Mesenchymal stem cell (in vitro differentiated cells and primary cell): ENCODE measurements around the gene ABCA1.

Experiments used
- DNase-seq: peaks from one replicate; pipeline ENCODE4 v3.0.0-alpha.2; 2013
- H2AFZ ChIP-seq: one replicate; pipeline ENCODE4 v1.6.1; 2013; ENCODE audit warnings: low read depth, mild to moderate bottlenecking, control low read depth, inconsistent platforms, low read length, moderate library complexity
- H2AK5ac ChIP-seq: 2 replicates; pipeline ENCODE4 v1.6.1; 2013; ENCODE audit warnings: low read length, moderate library complexity, mild to moderate bottlenecking, inconsistent platforms; ENCODE audit not compliant: severe bottlenecking
- H2BK120ac ChIP-seq: one replicate; pipeline ENCODE4 v1.6.1; 2013; ENCODE audit warnings: low read depth, mild to moderate bottlenecking, inconsistent platforms, low read length, moderate library complexity
- H2BK12ac ChIP-seq, 2 experiments: one replicate each; pipeline ENCODE4 v1.6.1; 2013; ENCODE audit warnings: inconsistent platforms in 2 of 2, low read length in 2 of 2, mild to moderate bottlenecking in 2 of 2, moderate library complexity in 2 of 2, control low read depth in 1 of 2
- H2BK15ac ChIP-seq: one replicate; pipeline ENCODE4 v1.6.1; 2013; ENCODE audit warnings: mild to moderate bottlenecking, low read depth, inconsistent platforms; ENCODE audit not compliant: poor library complexity, severe bottlenecking
- H2BK5ac ChIP-seq: 2 replicates; pipeline ENCODE4 v1.6.1; 2013; ENCODE audit warnings: low read depth, mild to moderate bottlenecking, low read length, control low read depth, inconsistent platforms; ENCODE audit not compliant: poor library complexity, severe bottlenecking
- H3K14ac ChIP-seq, 2 experiments: one replicate each; pipeline ENCODE4 v1.6.1; 2013; ENCODE audit warnings: inconsistent platforms in 2 of 2, low read length in 2 of 2, control low read depth in 1 of 2, mild to moderate bottlenecking in 1 of 2, moderate library complexity in 1 of 2
- H3K18ac ChIP-seq, 2 experiments: one replicate each; pipeline ENCODE4 v1.6.1; 2013; ENCODE audit warnings: inconsistent platforms in 2 of 2, low read length in 2 of 2, control low read depth in 1 of 2, low read depth in 1 of 2, mild to moderate bottlenecking in 1 of 2
- H3K23ac ChIP-seq, 2 experiments: one replicate each; pipeline ENCODE4 v1.6.1; 2013; ENCODE audit warnings: inconsistent platforms in 2 of 2, low read length in 2 of 2, mild to moderate bottlenecking in 2 of 2, moderate library complexity in 2 of 2, control low read depth in 1 of 2
- H3K27ac ChIP-seq: 2 replicates; pipeline ENCODE4 v1.5.1; 2013; ENCODE audit warnings: mild to moderate bottlenecking, moderate library complexity, low read length, control low read depth, inconsistent platforms; ENCODE audit not compliant: poor library complexity, severe bottlenecking
- H3K27me3 ChIP-seq, 2 experiments: 2 replicates each; pipeline versions ENCODE4 v1.6.1 to v1.7.0; 2013; ENCODE audit warnings: low read length in 2 of 2, mild to moderate bottlenecking in 2 of 2, moderate library complexity in 2 of 2, control low read depth in 1 of 2, inconsistent platforms in 1 of 2; ENCODE audit not compliant: control insufficient read depth in 1 of 2, insufficient read depth in 1 of 2
- H3K36me3 ChIP-seq, 2 experiments: 2 replicates each; pipeline versions ENCODE4 v1.6.1 to v1.7.0; 2013; ENCODE audit warnings: low read length in 2 of 2, control low read depth in 1 of 2, inconsistent platforms in 1 of 2, low read depth in 1 of 2, mild to moderate bottlenecking in 1 of 2; ENCODE audit not compliant: insufficient read depth in 2 of 2, control insufficient read depth in 1 of 2
- H3K4ac ChIP-seq, 2 experiments: one replicate each; pipeline ENCODE4 v1.6.1; 2013; ENCODE audit warnings: inconsistent platforms in 2 of 2, low read length in 2 of 2, mild to moderate bottlenecking in 2 of 2, moderate library complexity in 2 of 2, control low read depth in 1 of 2, low read depth in 1 of 2
- H3K4me1 ChIP-seq: 2 replicates; pipeline ENCODE4 v1.6.1; 2013; ENCODE audit warnings: low read depth, low read length, control low read depth; ENCODE audit not compliant: control insufficient read depth, insufficient read depth
- H3K4me2 ChIP-seq: 2 replicates; pipeline ENCODE4 v1.6.1; 2013; ENCODE audit warnings: low read length, mild to moderate bottlenecking, inconsistent platforms; ENCODE audit not compliant: poor library complexity, severe bottlenecking
- H3K4me3 ChIP-seq, 2 experiments: 2 replicates each; pipeline versions ENCODE4 v1.5.1 to v1.7.0; 2013; ENCODE audit warnings: low read length in 2 of 2, mild to moderate bottlenecking in 2 of 2, control low read depth in 1 of 2, low read depth in 1 of 2; ENCODE audit not compliant: insufficient read depth in 1 of 2
- H3K79me1 ChIP-seq: replicated peaks from 2 replicates; pipeline ENCODE4 v1.6.1; 2013; ENCODE audit warnings: mild to moderate bottlenecking, control low read depth, low read length, inconsistent platforms; ENCODE audit not compliant: poor library complexity, severe bottlenecking
- H3K9ac ChIP-seq: 2 replicates; pipeline ENCODE4 v1.7.0; 2013; ENCODE audit warnings: mild to moderate bottlenecking, low read length, moderate library complexity
- H3K9me3 ChIP-seq: 2 replicates; pipeline ENCODE4 v1.7.0; 2013; ENCODE audit warnings: mild to moderate bottlenecking, low read length; ENCODE audit not compliant: control insufficient read depth
- H4K8ac ChIP-seq: one replicate; pipeline ENCODE4 v1.6.1; 2013; ENCODE audit warnings: inconsistent platforms, mild to moderate bottlenecking, low read length, moderate library complexity
- H4K91ac ChIP-seq: one replicate; pipeline ENCODE4 v1.6.1; 2013; ENCODE audit warnings: mild to moderate bottlenecking, low read length, inconsistent platforms
- WGBS: methylation state at CpG from one replicate; pipeline ENCODE4 v1.1.7; 2013; ENCODE audit warnings: mixed read lengths; 5-methylcytosine and 5-hydroxymethylcytosine counted together

The ABCA1 gene

GRCh38 chr9:104838958-104839357, 89.0 kb downstream of the ABCA1 start:
- Histone ChIP-seq H3K14ac (no peak overlapping the region), H4K8ac (no peak overlapping the region), H2BK120ac (no peak overlapping the region), H3K18ac (no peak overlapping the region), H2AFZ (no peak overlapping the region), H3K4me3 (no peak overlapping the region), H2AK5ac (no peak overlapping the region), H3K4me1 (peaks cover 3% of the 10 kb centered on the region), H2BK12ac (no peak overlapping the region), H2BK5ac (no peak overlapping the region), H3K23ac (no peak overlapping the region), H3K4me2 (no peak overlapping the region), H4K91ac (no peak overlapping the region), H3K36me3 (peaks cover 20 to 86% of the 10 kb centered on the region in 2 experiments), H3K27me3 (no peaks in the 10 kb centered on the region), H3K4ac (no peak overlapping the region), H3K27ac (no peak overlapping the region), H3K79me1 (no peaks in the 10 kb centered on the region), H2BK15ac (no peak overlapping the region), H3K9me3 (no peaks in the 10 kb centered on the region), H3K9ac (no peak overlapping the region)
- 99% methylated on average over 4 of the region's 5 CpGs for WGBS
- DNase-seq = no peak

GRCh38 chr9:104836767-104837166, 91.2 kb downstream of the ABCA1 start:
- Histone ChIP-seq H3K4me3 (no peak overlapping the region), H2BK5ac (no peak overlapping the region), H3K9me3 (no peaks in the 10 kb centered on the region), H3K27ac (no peak overlapping the region), H3K9ac (no peak overlapping the region), H2AFZ (no peak overlapping the region), H4K91ac (no peak overlapping the region), H3K23ac (no peak overlapping the region), H3K14ac (no peak overlapping the region), H2BK12ac (no peak overlapping the region), H4K8ac (no peak overlapping the region), H2BK15ac (no peak overlapping the region), H3K79me1 (no peaks in the 10 kb centered on the region), H2AK5ac (no peak overlapping the region), H3K4me2 (no peak overlapping the region), H3K36me3 (peaks cover 20 to 86% of the 10 kb centered on the region in 2 experiments), H3K4me1 (peaks cover 3% of the 10 kb centered on the region), H3K4ac (no peak overlapping the region), H3K27me3 (no peaks in the 10 kb centered on the region), H3K18ac (peak overlapping the region in 1 of 2 experiments; percentile 59), H2BK120ac (no peak overlapping the region)
- 97% methylated on average over 4 of the region's 4 CpGs for WGBS
- DNase-seq = no peak

- no peak overlapping the region for H4K8ac ChIP-seq
- H3K36me3 ChIP-seq = peaks cover 20 to 87% of the 10 kb centered on the region in 2 experiments
- no peaks in the 10 kb centered on the region for H3K79me1 ChIP-seq
- no peak overlapping the region for H3K18ac ChIP-seq
- H3K27ac ChIP-seq = no peak overlapping the region
- DNase-seq = peak; percentile 61
- peaks cover 3% of the 10 kb centered on the region for H3K4me1 ChIP-seq
- H2BK120ac ChIP-seq = no peak overlapping the region
- no peak overlapping the region for H3K23ac ChIP-seq
- H2AK5ac ChIP-seq = no peak overlapping the region
- H2BK15ac ChIP-seq = no peak overlapping the region
- H3K4ac ChIP-seq = no peak overlapping the region
- WGBS = 48% methylated on average over 1 of the region's 1 CpG
- no peak overlapping the region for H3K4me2 ChIP-seq
- peak overlapping the region; percentile 5 for H3K9ac ChIP-seq
- no peaks in the 10 kb centered on the region for H3K27me3 ChIP-seq
- H4K91ac ChIP-seq = no peak overlapping the region
- no peak overlapping the region for H3K14ac ChIP-seq
- H2AFZ ChIP-seq = no peak overlapping the region
- no peaks in the 10 kb centered on the region for H3K9me3 ChIP-seq
- no peak overlapping the region for H3K4me3 ChIP-seq
- H2BK5ac ChIP-seq = no peak overlapping the region
- no peak overlapping the region for H2BK12ac ChIP-seq
Measured at GRCh38 chr9:104836235-104836634, 91.7 kb downstream of the ABCA1 start.

GRCh38 chr9:104835161-104835560, 92.8 kb downstream of the ABCA1 start:
- Histone ChIP-seq H2BK120ac (no peak overlapping the region), H4K91ac (no peak overlapping the region), H3K4me3 (no peak overlapping the region), H3K18ac (no peak overlapping the region), H3K4me1 (peaks cover 6% of the 10 kb centered on the region), H2BK12ac (no peak overlapping the region), H3K27ac (no peak overlapping the region), H3K4ac (no peak overlapping the region), H2BK5ac (no peak overlapping the region), H2AK5ac (no peak overlapping the region), H4K8ac (no peak overlapping the region), H3K79me1 (no peaks in the 10 kb centered on the region), H3K9me3 (no peaks in the 10 kb centered on the region), H3K36me3 (peaks cover 18 to 89% of the 10 kb centered on the region in 2 experiments), H3K27me3 (no peaks in the 10 kb centered on the region), H2AFZ (no peak overlapping the region), H2BK15ac (no peak overlapping the region), H3K23ac (no peak overlapping the region), H3K4me2 (no peak overlapping the region), H3K9ac (no peak overlapping the region), H3K14ac (no peak overlapping the region)
- DNase-seq = no peak
- WGBS = 98% methylated on average over 3 of the region's 3 CpGs
